ENCODE measurements around the gene COL4A2. TPM values are rescaled to one million over a fixed set of nuclear protein-coding genes. Genes with fewer than 3 reads are reported as not detected.
A peak's percentile ranks its signal among the peaks of the same experiment; 100 is the strongest.

Gene COL4A2
- total RNA-seq, 1 donor from 2014 or later: 126 TPM

GRCh38 chr13:110465696-110466095, 158.6 kb downstream of the COL4A2 start:
- intact Hi-C loops (cut with micrococcal nuclease): no loop called here
- DNase-seq (no peak), ATAC-seq (no peak)

- no peak for DNase-seq
- intact Hi-C loops (cut with micrococcal nuclease): no loop called here
- ATAC-seq: no peak
Observed at GRCh38 chr13:110466266-110466915, 159.3 kb downstream of the COL4A2 start.

GRCh38 chr13:110467516-110468110, 160.5 kb downstream of the COL4A2 start:
- DNase-seq: no peak
- intact Hi-C loops (cut with micrococcal nuclease): no loop called here
- no peak for ATAC-seq

GRCh38 chr13:110468986-110469495, 162.0 kb downstream of the COL4A2 start:
- intact Hi-C loops (cut with micrococcal nuclease): no loop called here
- DNase-seq: no peak
- ATAC-seq: no peak

GRCh38 chr13:110469597-110469996, 162.5 kb downstream of the COL4A2 start:
- intact Hi-C loops (cut with micrococcal nuclease): no loop called here
- DNase-seq (no peak), ATAC-seq (no peak)

GRCh38 chr13:110470272-110471009, 163.4 kb downstream of the COL4A2 start:
- DNase-seq (no peak), ATAC-seq (no peak)
- intact Hi-C loops (cut with micrococcal nuclease): no loop called here

- intact Hi-C loops (cut with micrococcal nuclease): no loop called here
- no peak for ATAC-seq
- no peak for DNase-seq
Observed at GRCh38 chr13:110471156-110471832, 164.2 kb downstream of the COL4A2 start.

GRCh38 chr13:110471833-110472162, 164.7 kb downstream of the COL4A2 start:
- DNase-seq (no peak), ATAC-seq (peak; percentile 77)
- intact Hi-C loops (cut with micrococcal nuclease): no loop called here

- no peak for ATAC-seq
- no peak for DNase-seq
- intact Hi-C loops (cut with micrococcal nuclease): no loop called here
Observed at GRCh38 chr13:110472904-110473563, 165.9 kb downstream of the COL4A2 start.

GRCh38 chr13:110474713-110475112, 167.6 kb downstream of the COL4A2 start:
- intact Hi-C loops (cut with micrococcal nuclease): no loop called here
- ATAC-seq (no peak), DNase-seq (no peak)

- DNase-seq (no peak), ATAC-seq (no peak)
- intact Hi-C loops (cut with micrococcal nuclease): no loop called here
Observed at GRCh38 chr13:110475117-110475516, 168.0 kb downstream of the COL4A2 start.

- ATAC-seq (no peak), DNase-seq (no peak)
- intact Hi-C loops (cut with micrococcal nuclease): no loop called here
Observed at GRCh38 chr13:110475550-110476219, 168.6 kb downstream of the COL4A2 start.

- ATAC-seq: no peak
- intact Hi-C loops (cut with micrococcal nuclease): no loop called here
- DNase-seq: no peak
Observed at GRCh38 chr13:110476220-110476617, 169.1 kb downstream of the COL4A2 start.

GRCh38 chr13:110477706-110478245, 170.7 kb downstream of the COL4A2 start:
- peak; percentile 35 for ATAC-seq
- DNase-seq: no peak
- intact Hi-C loops (cut with micrococcal nuclease): no loop called here

- ATAC-seq (no peak), DNase-seq (no peak)
- intact Hi-C loops (cut with micrococcal nuclease): no loop called here
Observed at GRCh38 chr13:110478405-110479214, 171.5 kb downstream of the COL4A2 start.

GRCh38 chr13:110479215-110479545, 172.1 kb downstream of the COL4A2 start:
- intact Hi-C loops (cut with micrococcal nuclease): no loop called here
- DNase-seq (no peak), ATAC-seq (no peak)

GRCh38 chr13:110479648-110480047, 172.6 kb downstream of the COL4A2 start:
- DNase-seq: peak; percentile 66
- intact Hi-C loops (cut with micrococcal nuclease): no loop called here
- peak; percentile 43 for ATAC-seq

GRCh38 chr13:110480161-110480560, 173.1 kb downstream of the COL4A2 start:
- ATAC-seq: no peak
- intact Hi-C loops (cut with micrococcal nuclease): no loop called here
- DNase-seq: no peak

Data from left ventricle myocardium superior (tissue), 1 donor.